DMS 273 (cell line): ENCODE results near the gene LGALSL.

Experiments
- DNase-seq: peaks from one replicate; lab custom pipeline; 2025; ENCODE audit not compliant: unreplicated experiment; lab: John Stamatoyannopoulos, UW

Gene LGALSL

GRCh38 chr2:64453770-64454385 is at the start of gene LGALSL:
TSS of gene LGALSL (plus strand) at chr2:64454162. CDS start at chr2:64454546, 384 bp downstream.
- DNase-seq = no peak

GRCh38 chr2:64404743-64405142 is 49.2 kb upstream of the LGALSL start:
- DNase-seq = peak; percentile 60

GRCh38 chr2:64405581-64406406 is 48.2 kb upstream of the LGALSL start:
- DNase-seq = peak; percentile 71

GRCh38 chr2:64406407-64406774 is 47.6 kb upstream of the LGALSL start:
- DNase-seq = no peak

- no peak for DNase-seq
These were observed 45.9 kb upstream of the LGALSL start for GRCh38 chr2:64408031-64408430.

GRCh38 chr2:64410671-64411070 is 43.3 kb upstream of the LGALSL start:
- DNase-seq = peak; percentile 14

GRCh38 chr2:64412671-64413070 is 41.3 kb upstream of the LGALSL start:
- DNase-seq = no peak

GRCh38 chr2:64414736-64415435 is 39.1 kb upstream of the LGALSL start:
- DNase-seq = no peak

GRCh38 chr2:64417624-64418023 is 36.3 kb upstream of the LGALSL start:
- no peak for DNase-seq

- DNase-seq = no peak
These were observed 34.3 kb upstream of the LGALSL start for GRCh38 chr2:64419596-64420165.

- no peak for DNase-seq
These were observed 33.3 kb upstream of the LGALSL start for GRCh38 chr2:64420677-64421076.

- DNase-seq = no peak
These were observed 32.8 kb upstream of the LGALSL start for GRCh38 chr2:64421201-64421600.

GRCh38 chr2:64422466-64422865 is 31.5 kb upstream of the LGALSL start:
- no peak for DNase-seq

- no peak for DNase-seq
These were observed 30.7 kb upstream of the LGALSL start for GRCh38 chr2:64423303-64423702.

- DNase-seq = no peak
These were observed 29.5 kb upstream of the LGALSL start for GRCh38 chr2:64424416-64424987.

GRCh38 chr2:64426183-64426952 is 27.6 kb upstream of the LGALSL start:
- DNase-seq = no peak

- DNase-seq = no peak
These were observed 19.8 kb upstream of the LGALSL start for GRCh38 chr2:64434039-64434657.

- DNase-seq = no peak
These were observed 16.1 kb upstream of the LGALSL start for GRCh38 chr2:64437883-64438282.

- DNase-seq = no peak
These were observed 14.8 kb upstream of the LGALSL start for GRCh38 chr2:64439194-64439593.

GRCh38 chr2:64440843-64441242 is 13.1 kb upstream of the LGALSL start:
- no peak for DNase-seq
